HG02852 (cell line): ENCODE results near the gene FRS3.

Experiments
- ATAC-seq: cut with Tn5 transposase; IDR thresholded peaks from one replicate; pipeline ENCODE4 v1.9.1; 2021; ENCODE audit warnings: mild to moderate bottlenecking, moderate library complexity; ENCODE audit not compliant: unreplicated experiment

The FRS3 gene

DNA sequence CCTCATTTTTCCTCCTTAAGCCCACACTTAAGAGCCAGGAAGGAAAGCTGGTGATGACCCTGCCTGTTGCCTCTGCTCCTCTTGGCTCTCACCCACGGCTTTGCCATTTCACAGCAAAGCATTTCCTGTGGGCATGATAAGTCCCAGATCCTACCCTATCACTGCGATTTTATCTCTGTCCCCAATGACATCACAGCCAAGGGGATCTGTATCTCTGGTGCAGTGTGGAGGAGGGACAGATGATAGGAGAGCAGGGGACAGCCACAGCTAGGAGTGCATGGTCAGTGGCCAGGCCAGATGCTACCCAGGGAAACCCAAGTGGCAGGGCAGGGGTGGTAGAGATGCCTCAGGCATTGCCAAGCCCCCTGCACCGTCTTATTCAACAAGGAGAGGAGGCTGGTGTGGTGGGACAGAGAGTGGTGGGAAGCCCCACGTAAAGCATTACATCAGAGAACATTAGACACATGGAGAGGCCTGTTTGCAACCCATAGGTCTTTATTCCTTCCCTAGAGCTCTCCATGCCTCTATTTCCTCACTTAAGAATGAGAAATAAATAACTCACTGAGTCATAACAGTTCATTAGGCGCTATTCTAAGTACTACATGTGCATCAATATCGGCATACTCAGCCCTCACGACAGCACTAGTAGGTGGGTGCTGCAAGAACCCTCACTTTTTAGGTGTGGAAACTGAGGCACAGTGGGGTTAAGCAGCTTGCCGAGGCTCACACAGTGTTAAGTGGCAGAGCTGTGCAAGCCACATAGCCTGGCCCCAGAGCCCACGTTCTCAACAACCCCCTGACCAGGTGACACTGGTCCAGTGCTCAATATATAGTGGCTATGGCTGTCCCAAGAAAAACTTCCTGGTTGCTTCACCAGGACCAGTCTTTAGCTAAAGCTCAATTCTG, 48.9 kb downstream of the FRS3 start:
- ATAC-seq, result no peak

DNA sequence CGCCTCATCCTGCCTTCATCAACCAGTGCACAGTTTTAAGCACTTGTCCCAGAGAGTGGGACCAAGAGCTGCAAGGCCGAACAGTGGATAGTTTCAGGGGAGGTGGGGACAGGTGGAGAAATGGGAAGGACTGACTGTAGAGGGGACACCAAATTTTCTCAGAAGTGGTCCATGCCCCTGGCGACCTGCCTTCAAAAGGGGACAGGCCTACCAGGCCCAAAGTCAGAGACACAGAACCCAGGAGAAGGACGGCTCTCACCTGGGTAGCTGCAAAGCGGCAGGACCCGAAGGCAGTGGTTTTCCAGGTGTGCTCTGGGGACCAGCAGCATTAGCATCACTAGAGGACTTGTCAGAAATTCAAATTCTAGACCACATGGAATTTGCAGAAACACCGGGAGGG, 50.1 kb downstream of the FRS3 start:
- ATAC-seq, result no peak

DNA sequence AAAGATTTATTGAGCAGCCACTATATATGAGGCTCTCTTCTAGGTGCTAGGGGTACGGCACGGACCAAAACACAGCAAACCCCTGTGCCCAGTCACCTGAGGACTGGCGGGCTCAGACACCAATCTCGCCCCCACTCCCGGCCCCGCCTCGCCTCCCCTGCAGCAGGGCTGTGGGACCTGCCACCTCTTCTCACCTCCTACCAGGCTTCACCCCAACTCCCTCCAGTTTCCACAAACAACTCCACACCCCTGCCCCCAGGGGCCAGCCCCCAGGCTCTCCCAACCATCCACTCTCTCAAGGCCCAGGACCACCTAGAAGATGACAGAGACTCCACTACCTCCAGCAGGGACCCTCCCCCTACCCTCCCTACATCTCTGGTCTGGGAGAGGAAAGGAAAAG, 50.7 kb downstream of the FRS3 start:
- no peak for ATAC-seq

DNA sequence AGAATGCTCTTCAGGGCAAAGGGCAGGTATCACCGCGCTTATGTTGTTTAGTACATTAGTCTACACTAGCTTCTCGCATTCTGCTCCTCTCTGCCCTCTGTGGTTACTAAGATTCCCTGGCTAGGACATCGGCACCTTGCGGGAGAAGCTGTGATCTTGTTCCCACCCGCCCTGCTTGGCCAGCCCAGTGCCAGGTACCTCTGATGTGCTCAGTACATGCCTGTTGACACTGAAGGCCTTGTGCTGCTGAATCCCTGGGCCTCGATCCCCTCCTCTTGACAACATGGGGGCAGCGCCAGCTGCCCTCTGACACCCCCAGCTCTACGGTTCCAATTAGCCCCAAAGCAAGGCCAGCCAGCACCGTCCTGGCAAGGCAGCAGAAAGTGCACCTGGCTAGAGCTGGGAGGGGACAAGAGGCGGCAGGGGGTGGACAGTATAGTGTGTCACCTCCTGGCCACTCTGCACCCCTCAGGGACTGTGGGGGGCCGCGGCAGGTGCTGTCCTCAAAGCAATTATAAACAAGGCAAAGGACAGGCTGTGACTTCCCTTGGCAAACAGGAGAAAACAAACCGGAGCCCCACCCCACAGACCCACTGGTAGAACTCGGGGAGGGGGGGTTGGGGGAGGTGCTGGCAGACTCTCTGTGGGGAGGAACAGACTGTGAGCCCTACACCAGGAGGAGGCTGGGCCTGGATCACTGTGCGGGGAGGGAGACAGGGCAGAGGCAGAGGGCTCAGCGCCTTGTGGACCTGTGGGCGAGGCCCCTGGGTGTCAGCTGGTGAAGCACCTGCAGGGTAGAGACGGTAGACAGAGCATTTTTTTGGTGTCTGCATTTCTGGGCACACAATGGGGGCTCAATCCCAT, 51.4 kb downstream of the FRS3 start:
- no peak for ATAC-seq

DNA sequence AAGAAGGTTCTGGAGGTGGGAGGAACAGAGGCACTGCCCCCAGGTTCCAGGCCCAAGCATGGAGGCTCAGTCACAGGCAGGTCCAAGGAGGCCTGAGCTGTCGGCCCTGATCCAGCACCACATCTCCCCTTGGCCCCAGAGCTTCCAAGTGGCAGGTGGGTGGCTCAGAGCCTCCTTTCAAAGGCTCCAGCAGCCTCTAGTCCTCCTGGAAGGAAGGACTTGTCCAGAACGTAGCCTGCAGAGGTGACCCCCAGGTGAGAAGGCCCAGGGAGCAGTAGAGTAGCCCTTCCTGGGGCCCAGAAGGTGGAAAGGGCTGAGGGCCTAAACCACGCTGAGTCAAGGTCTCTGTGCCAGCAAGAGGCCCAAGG, 52.0 kb downstream of the FRS3 start:
- no peak for ATAC-seq

DNA sequence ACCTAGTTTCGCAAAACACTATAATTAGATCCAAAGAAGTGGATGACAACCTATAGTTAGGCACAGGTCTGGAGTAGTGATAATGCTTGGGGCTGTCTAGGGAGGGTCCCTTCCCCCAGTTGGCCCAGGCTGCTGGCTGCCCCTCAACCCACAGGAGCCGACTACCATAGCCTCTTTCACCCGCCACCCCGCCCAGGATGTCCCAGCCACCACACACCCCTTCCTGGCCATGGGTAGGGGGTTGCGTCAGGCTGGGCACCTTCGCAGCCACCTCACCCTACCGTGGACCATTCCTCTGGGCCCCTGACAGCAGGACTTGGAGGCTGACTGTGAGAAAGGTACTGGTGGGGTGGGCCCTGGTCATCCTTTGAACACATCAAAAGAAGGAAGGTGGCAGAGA, 52.8 kb downstream of the FRS3 start:
- no peak for ATAC-seq

DNA sequence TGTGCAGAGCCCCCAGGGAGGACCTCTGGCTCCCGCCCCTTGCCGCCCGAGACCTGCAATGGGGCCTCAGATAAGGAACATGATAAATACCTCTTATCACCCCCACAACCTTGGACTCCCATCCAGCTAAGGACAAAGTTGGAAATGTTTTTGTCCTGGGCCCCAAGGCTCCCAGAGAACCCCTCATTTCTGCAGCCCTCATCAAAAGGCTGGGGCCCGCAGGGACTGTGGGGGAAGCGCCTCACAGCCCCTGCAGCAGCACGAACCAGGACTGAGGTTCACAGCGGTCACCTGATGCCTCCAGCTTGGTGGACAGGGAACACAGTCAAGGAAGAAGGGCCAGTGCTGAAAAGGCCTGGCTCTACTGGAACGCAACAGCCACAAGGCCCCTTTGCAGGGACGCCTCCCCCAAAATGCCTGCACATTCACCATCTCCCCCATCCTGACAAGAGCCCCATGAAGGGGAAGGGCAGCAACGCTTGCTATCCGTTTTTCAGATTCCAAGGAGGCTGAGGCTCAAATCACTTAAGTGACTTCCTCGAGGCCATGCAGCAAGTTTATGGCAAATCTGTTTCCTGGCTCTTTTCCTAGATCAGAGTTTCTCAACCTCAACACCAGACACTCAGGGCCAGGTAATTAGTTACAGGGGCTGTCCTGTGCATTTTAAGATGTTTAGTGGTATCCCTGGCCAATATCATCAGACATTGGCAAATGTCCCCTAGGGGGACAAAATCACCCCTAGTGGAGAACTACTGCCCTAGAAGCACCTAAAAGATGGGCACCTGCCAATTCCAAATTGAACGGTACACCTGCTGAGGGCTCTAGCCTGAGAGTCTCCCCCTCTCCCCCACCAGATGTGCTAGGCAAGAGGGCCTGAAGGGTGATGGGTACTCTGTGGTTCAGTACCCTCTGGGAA, 54.9 kb downstream of the FRS3 start:
- no peak for ATAC-seq

DNA sequence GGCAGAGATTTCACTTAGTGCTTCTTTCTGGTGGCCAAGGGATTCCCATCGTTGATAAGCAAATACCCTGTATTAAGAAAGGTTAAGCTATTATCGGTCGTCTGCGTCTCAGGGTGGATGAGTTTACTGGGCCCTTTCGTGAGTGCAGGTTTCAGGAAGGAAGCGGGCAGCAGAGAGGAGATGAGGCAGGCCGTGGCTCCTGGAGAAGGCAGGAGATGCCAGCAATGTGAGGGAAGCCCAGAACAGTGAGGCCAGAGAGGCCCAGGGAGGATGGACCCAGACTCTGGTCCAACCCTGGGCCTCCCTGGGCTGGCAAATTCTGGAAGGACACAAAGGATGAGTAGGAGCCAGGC, 55.5 kb downstream of the FRS3 start:
- ATAC-seq, result no peak

DNA sequence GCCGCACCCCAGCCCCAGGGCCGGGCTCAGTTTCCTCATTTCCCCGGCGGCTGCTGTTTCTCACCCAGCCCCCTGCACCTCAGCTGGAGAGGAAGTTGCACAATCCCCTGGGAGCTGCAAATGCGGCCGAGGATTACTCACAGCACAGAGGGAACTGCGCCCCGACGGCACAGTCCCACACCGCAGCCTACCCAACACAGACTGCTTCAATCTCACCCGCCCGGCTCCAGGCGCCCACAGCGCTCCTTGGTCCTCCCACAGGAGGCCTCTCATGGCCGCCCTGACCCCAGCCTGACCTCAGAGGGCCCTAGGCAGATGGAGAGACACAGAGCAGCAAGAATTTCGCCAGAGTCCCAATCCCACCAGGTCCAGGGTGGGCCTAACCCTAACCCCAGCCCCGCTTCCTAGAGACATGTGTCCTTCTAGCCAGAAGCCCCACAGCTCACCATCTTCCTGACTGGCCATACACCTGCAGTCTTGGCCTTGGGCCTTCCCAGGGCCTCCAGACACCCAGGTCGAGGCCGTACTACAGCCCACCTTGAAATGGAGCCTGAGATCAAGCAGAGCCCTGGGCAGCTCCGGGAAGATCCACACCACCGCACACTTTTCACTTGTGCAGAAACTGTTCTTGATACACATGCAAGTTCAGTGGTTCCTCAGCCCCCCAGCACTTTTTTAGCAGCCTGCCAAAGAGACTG, 56.0 kb downstream of the FRS3 start:
- ATAC-seq, result peak; percentile 71

DNA sequence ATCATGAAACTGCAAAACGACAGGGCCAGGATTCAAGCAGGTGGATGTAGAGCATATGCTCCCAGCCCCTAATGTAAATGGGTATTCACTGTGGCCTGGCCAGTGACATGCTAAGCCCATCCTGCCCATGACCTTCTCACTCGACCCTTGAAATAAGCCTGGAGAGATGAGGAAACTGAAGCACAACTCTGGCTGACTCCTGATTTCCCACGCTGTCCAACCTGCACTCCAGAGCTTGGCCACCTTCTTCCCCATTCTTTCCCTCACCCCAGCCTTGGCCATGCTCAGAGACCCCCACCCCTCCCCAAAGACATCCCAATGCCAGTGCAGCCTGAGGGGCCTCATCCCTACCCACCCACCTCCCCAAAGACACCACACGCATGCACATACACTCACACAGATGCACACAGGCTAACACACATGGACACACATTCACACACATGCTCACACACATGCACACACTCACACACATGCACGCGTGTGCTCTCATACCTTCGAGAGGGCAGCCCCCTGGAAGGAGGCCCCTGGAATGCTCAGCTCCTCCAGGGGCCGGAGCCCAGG, 56.7 kb downstream of the FRS3 start:
- no peak for ATAC-seq

DNA sequence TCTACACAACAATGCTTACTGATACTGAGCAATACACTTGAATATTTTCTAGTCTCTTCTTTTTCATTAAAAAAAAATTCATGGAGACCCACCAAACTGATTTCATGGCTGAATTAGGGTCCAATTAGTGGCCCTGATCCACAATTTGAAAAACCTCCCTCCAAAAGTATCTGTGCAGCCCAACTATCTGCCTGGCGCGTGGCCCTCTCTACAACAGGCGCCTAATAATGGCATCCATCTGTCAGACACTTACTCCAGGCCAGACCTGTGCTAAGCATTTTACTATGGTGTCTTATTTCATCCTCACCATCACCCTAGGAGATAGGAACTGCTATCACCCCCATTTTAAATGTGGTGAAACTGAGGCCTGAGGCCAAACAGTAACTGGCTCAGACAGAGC, 58.3 kb downstream of the FRS3 start:
- no peak for ATAC-seq

DNA sequence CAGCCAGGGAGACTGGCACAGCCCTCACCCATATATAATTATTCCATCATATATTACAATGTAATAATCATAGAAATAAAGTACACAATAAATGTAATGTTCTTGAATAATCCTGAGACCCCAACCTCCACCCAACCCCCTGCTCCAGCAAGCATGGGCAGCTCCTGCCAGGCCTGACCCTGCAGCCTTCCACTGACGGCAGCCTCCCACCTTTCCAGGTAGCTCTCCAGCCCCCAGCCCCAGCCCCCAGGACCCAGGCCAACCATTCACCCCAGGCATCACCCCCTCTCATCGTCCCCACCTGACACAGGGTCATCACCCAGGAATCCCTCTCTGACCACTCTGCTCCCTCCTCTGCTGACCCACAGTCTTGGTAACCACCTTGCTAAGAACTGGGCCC, 58.9 kb downstream of the FRS3 start:
- no peak for ATAC-seq

DNA sequence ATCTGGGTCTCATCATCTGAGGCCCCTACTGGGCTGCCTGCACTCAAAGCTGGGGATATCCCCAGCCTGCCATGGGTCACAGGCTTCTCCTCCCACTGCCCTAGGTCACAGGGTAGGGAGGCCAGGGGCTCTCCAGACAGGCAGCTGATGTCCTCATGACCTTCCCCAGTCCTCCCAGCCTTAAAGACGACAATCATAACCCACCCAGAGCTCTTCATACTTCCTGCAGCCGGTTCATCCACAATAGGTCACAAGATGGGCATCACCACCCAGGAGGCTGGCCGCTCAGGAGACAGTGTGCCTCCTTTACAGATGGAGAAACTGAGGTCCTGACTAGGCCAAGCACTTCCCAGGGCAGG, 59.5 kb downstream of the FRS3 start:
- ATAC-seq, result no peak
